HEK293 (cell line): ENCODE data around the gene SPRTN.

Source experiments
- GFI1B ChIP-seq: fragments of 450-650 bp; formaldehyde crosslinking; IDR thresholded peaks from 2 replicates; pipeline ENCODE4 v1.5.1; 2016; ENCODE audit warnings: missing biosample characterization, missing genetic modification characterization
- IKZF3 ChIP-seq: fragments of 450-650 bp; IDR thresholded peaks from 2 replicates; pipeline ENCODE4 v1.5.0; 2018; ENCODE audit warnings: missing biosample characterization, mild to moderate bottlenecking, missing genetic modification characterization, moderate library complexity
- KLF7 ChIP-seq: fragments of 450-650 bp; formaldehyde crosslinking; IDR thresholded peaks from 2 replicates; pipeline ENCODE4 v1.5.1; 2016; ENCODE audit warnings: missing biosample characterization, missing genetic modification characterization, borderline replicate concordance
- KLF9 ChIP-seq: fragments of 450-650 bp; formaldehyde crosslinking; IDR thresholded peaks from 2 replicates; pipeline ENCODE4 v1.5.1; 2016; ENCODE audit warnings: missing biosample characterization, missing genetic modification characterization, low read depth
- MEIS1 ChIP-seq: sonication (generic); formaldehyde crosslinking; IDR thresholded peaks from 2 replicates; pipeline ENCODE4 v1.8.1; 2022; ENCODE audit warnings: missing genetic modification reagents, mild to moderate bottlenecking, borderline replicate concordance
- OSR2 ChIP-seq: fragments of 450-650 bp; formaldehyde crosslinking; IDR thresholded peaks from 2 replicates; pipeline ENCODE4 v1.5.1; 2016; ENCODE audit warnings: missing biosample characterization, missing genetic modification characterization
- REST ChIP-seq: fragments of 450-650 bp; formaldehyde crosslinking; IDR thresholded peaks from 2 replicates; pipeline ENCODE4 v1.5.1; 2016; ENCODE audit warnings: missing biosample characterization, missing genetic modification characterization
- TCF7L2 ChIP-seq: IDR thresholded peaks from 2 replicates; pipeline ENCODE4 v1.6.1; 2011; ENCODE audit warnings: low read depth, mild to moderate bottlenecking, inconsistent platforms, low read length, moderate library complexity, borderline replicate concordance
- YY1 ChIP-seq: fragments of 450-650 bp; formaldehyde crosslinking; IDR thresholded peaks from 2 replicates; pipeline ENCODE4 v1.5.1; 2018; ENCODE audit warnings: missing biosample characterization, missing genetic modification characterization
- YY2 ChIP-seq: fragments of 450-650 bp; formaldehyde crosslinking; IDR thresholded peaks from 2 replicates; pipeline ENCODE4 v1.5.1; 2016; ENCODE audit warnings: missing biosample characterization, missing genetic modification characterization
- ZBTB21 ChIP-seq: fragments of 450-650 bp; formaldehyde crosslinking; IDR thresholded peaks from 2 replicates; pipeline ENCODE4 v1.5.1; 2017; ENCODE audit warnings: missing biosample characterization, missing genetic modification characterization
- ZNF148 ChIP-seq: fragments of 450-650 bp; formaldehyde crosslinking; IDR thresholded peaks from 2 replicates; pipeline ENCODE4 v1.5.0; 2017; ENCODE audit warnings: missing biosample characterization, missing genetic modification characterization, borderline replicate concordance
- ZNF155 ChIP-seq: fragments of 450-650 bp; formaldehyde crosslinking; IDR thresholded peaks from 2 replicates; pipeline ENCODE4 v1.5.1; 2016; ENCODE audit warnings: missing biosample characterization, missing genetic modification characterization
- ZNF19 ChIP-seq: fragments of 450-650 bp; formaldehyde crosslinking; IDR thresholded peaks from 2 replicates; pipeline ENCODE4; 2016; ENCODE audit warnings: missing biosample characterization, missing genetic modification characterization, low read depth
- ZNF223 ChIP-seq: fragments of 450-650 bp; formaldehyde crosslinking; IDR thresholded peaks from 2 replicates; pipeline ENCODE4 v1.5.1; 2016; ENCODE audit warnings: missing biosample characterization, missing genetic modification characterization
- ZNF529 ChIP-seq: fragments of 450-650 bp; formaldehyde crosslinking; IDR thresholded peaks from 2 replicates; pipeline ENCODE4 v1.5.1; 2017; ENCODE audit warnings: missing genetic modification characterization, missing biosample characterization; ENCODE audit not compliant: insufficient replicate concordance
- ZNF580 ChIP-seq: fragments of 450-650 bp; formaldehyde crosslinking; IDR thresholded peaks from 2 replicates; pipeline ENCODE4 v1.5.1; 2016; ENCODE audit warnings: missing biosample characterization, missing genetic modification characterization
- ZNF629 ChIP-seq: fragments of 450-650 bp; formaldehyde crosslinking; IDR thresholded peaks from 2 replicates; pipeline ENCODE4 v1.5.1; 2017; ENCODE audit warnings: missing biosample characterization, missing genetic modification characterization
- ZNF670 ChIP-seq: fragments of 450-650 bp; formaldehyde crosslinking; IDR thresholded peaks from 2 replicates; pipeline ENCODE4 v1.5.1; 2016; ENCODE audit warnings: missing biosample characterization, missing genetic modification characterization, low read depth
- ZSCAN5A ChIP-seq: fragments of 450-650 bp; formaldehyde crosslinking; IDR thresholded peaks from 2 replicates; pipeline ENCODE4 v1.5.1; 2016; ENCODE audit warnings: missing biosample characterization, missing genetic modification characterization
- ZXDB ChIP-seq: fragments of 450-650 bp; formaldehyde crosslinking; IDR thresholded peaks from 2 replicates; pipeline ENCODE4 v1.5.1; 2016; ENCODE audit warnings: missing biosample characterization, missing genetic modification characterization
- TF ChIP-seq, protein P1 (sequence below): fragments of 450-650 bp; formaldehyde crosslinking; IDR thresholded peaks from 2 replicates; pipeline ENCODE4 v1.5.1; 2016; ENCODE audit warnings: missing biosample characterization, missing genetic modification characterization
- TF ChIP-seq, protein P2 (sequence below): fragments of 450-650 bp; formaldehyde crosslinking; IDR thresholded peaks from 2 replicates; pipeline ENCODE4 v1.5.1; 2016; ENCODE audit warnings: missing biosample characterization, missing genetic modification characterization, low read depth
- TF ChIP-seq, protein P3 (sequence below): fragments of 450-650 bp; formaldehyde crosslinking; IDR thresholded peaks from 2 replicates; pipeline ENCODE4 v1.5.1; 2017; ENCODE audit warnings: missing biosample characterization, missing genetic modification characterization

Gene SPRTN

DNA sequence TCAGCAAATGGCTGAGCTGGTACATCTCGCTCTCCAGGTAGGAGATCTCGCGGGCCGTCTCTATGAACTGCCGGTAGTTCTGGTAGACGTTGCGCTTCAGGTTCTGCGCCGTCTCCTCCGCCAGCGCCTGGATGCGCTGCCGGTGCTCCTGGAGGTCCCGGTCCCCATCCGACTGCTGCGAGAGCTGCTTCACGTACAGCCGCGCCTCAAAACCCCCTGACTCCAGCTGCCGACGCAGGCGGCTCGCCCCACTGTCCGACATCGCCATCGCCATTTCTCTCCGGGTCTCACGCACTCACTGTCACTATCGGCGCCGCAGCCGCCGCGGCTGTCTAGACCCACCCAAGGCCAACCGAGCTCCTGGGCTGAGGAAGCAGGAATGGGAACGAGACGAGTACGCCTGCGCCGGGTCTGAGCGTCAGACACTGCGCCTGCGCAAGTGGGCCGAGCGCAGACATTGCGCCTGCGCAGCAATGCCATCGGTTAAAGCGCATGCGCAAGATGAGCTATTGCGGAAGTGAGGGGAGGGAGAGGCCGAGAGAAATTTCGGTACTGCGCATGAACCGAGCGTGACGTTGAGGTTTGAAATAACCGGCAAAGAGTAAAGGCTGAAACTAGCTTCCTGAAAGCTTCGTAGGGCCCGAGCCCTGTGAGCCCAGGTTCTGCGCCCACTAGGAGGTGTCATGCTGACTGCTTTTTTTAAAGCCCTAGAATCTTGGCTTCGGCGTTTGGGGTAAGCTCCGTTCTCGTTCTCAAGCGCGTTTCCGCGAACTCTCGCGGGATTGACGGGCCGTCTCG lies 422 bp upstream of the SPRTN start, which contains the start of gene EXOC8 (continued):
- TF ChIP-seq REST (tag by site-specific recombination) = no peak; the same call in 1 of the 2 replicates
- no peak for TF ChIP-seq ZNF670 (tag by site-specific recombination)
- TF ChIP-seq ZNF529 (tag by site-specific recombination) = no peak
- no peak for TF ChIP-seq GFI1B (tag by site-specific recombination)
- TF ChIP-seq ZNF629 (tag by site-specific recombination) = peak; percentile 93
- TF ChIP-seq ZNF223 (tag by site-specific recombination) = no peak
- TF ChIP-seq YY1 (tag by site-specific recombination) = peak; percentile 83
- no peak for TF ChIP-seq ZNF19 (tag by site-specific recombination)
- peak; percentile 72; the same call in 1 of the 2 replicates for TF ChIP-seq ZBTB21 (tag by site-specific recombination)
- no peak; the same call in 1 of the 2 replicates for TF ChIP-seq ZNF580
- TF ChIP-seq KLF7 (tag by site-specific recombination) = no peak
- TF ChIP-seq, protein P1, sequence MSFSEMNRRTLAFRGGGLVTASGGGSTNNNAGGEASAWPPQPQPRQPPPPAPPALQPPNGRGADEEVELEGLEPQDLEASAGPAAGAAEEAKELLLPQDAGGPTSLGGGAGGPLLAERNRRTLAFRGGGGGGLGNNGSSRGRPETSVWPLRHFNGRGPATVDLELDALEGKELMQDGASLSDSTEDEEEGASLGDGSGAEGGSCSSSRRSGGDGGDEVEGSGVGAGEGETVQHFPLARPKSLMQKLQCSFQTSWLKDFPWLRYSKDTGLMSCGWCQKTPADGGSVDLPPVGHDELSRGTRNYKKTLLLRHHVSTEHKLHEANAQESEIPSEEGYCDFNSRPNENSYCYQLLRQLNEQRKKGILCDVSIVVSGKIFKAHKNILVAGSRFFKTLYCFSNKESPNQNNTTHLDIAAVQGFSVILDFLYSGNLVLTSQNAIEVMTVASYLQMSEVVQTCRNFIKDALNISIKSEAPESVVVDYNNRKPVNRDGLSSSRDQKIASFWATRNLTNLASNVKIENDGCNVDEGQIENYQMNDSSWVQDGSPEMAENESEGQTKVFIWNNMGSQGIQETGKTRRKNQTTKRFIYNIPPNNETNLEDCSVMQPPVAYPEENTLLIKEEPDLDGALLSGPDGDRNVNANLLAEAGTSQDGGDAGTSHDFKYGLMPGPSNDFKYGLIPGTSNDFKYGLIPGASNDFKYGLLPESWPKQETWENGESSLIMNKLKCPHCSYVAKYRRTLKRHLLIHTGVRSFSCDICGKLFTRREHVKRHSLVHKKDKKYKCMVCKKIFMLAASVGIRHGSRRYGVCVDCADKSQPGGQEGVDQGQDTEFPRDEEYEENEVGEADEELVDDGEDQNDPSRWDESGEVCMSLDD (tag by site-specific recombination) = no peak
- no peak for TF ChIP-seq TCF7L2
- TF ChIP-seq, protein P2, sequence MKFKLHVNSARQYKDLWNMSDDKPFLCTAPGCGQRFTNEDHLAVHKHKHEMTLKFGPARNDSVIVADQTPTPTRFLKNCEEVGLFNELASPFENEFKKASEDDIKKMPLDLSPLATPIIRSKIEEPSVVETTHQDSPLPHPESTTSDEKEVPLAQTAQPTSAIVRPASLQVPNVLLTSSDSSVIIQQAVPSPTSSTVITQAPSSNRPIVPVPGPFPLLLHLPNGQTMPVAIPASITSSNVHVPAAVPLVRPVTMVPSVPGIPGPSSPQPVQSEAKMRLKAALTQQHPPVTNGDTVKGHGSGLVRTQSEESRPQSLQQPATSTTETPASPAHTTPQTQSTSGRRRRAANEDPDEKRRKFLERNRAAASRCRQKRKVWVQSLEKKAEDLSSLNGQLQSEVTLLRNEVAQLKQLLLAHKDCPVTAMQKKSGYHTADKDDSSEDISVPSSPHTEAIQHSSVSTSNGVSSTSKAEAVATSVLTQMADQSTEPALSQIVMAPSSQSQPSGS (tag by site-specific recombination) = no peak
- peak; percentile 96 for TF ChIP-seq IKZF3
- TF ChIP-seq KLF9 (tag by site-specific recombination) = no peak
- no peak for TF ChIP-seq MEIS1 (CRISPR knock-in tag)
- peak; percentile 77; the same call in 1 of the 2 replicates for TF ChIP-seq ZSCAN5A (tag by site-specific recombination)
- no peak for TF ChIP-seq ZNF148 (tag by site-specific recombination)
- no peak for TF ChIP-seq OSR2
- TF ChIP-seq ZXDB = peak; percentile 84
- no peak for TF ChIP-seq ZNF155 (tag by site-specific recombination)
- TF ChIP-seq, protein P3, sequence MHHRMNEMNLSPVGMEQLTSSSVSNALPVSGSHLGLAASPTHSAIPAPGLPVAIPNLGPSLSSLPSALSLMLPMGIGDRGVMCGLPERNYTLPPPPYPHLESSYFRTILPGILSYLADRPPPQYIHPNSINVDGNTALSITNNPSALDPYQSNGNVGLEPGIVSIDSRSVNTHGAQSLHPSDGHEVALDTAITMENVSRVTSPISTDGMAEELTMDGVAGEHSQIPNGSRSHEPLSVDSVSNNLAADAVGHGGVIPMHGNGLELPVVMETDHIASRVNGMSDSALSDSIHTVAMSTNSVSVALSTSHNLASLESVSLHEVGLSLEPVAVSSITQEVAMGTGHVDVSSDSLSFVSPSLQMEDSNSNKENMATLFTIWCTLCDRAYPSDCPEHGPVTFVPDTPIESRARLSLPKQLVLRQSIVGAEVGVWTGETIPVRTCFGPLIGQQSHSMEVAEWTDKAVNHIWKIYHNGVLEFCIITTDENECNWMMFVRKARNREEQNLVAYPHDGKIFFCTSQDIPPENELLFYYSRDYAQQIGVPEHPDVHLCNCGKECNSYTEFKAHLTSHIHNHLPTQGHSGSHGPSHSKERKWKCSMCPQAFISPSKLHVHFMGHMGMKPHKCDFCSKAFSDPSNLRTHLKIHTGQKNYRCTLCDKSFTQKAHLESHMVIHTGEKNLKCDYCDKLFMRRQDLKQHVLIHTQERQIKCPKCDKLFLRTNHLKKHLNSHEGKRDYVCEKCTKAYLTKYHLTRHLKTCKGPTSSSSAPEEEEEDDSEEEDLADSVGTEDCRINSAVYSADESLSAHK = no peak
- TF ChIP-seq YY2 (tag by site-specific recombination) = peak; percentile 79
